H1 (cell line): ENCODE measurements around the gene RNFT2.
"Not testable (repeated sequence)": the region's sequence is repeated elsewhere in the genome, so short reads cannot be mapped to it uniquely, and the experiment has no call there.

Experiments
- CBX5 ChIP-seq: fragments of 300-800, 300-1000 bp; sonication (generic); IDR thresholded peaks from 2 replicates; pipeline ENCODE4 v1.7.1; 2016; ENCODE audit warnings: antibody characterized with exemption, low read length, low read depth
- NRF1 ChIP-seq: IDR thresholded peaks from 2 replicates; pipeline ENCODE4 v1.6.1; 2011; ENCODE audit warnings: mild to moderate bottlenecking, low read depth, low read length, improper control_type of control experiment

DNA sequence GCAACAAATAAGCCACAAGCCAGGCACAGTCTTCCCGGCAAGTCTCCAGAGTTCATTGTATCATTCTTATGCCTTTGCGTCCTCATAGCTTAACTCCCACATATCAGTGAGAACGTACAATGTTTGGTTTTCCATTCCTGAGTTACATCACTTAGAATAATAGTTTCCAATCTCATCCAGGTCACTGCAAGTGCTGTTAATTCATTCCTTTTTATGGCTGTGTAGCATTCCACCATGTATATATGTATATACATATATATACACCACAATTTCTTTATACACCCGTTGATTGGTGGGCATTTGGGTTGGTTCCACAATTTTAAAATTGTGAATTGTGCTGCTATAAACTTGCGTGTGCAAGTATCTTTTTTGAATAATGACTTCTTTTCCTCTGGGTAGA is 16.0 kb downstream of the RNFT2 start:
- not testable (repeated sequence) for TF ChIP-seq CBX5, NRF1
